Activated CD8-positive, alpha-beta T cell treated with anti-CD3 and anti-CD28 coated beads, Interleukin-2, amount 10 ng/mL, durations not matched to agents 7 days and 5 days (primary cell): ENCODE measurements around the gene CLASP1. TPM values are rescaled to one million over a fixed set of nuclear protein-coding genes. Genes with fewer than 3 reads are reported as not detected.
"Not testable (repeated sequence)": the region's sequence is repeated elsewhere in the genome, so short reads cannot be mapped to it uniquely, and the experiment has no call there.

Source experiments
- ATAC-seq: fragments of 150-1000 bp; cut with Tn5 transposase; one replicate; pipeline ENCODE4 v1.10.0; 2021; ENCODE audit warnings: moderate library complexity
- CTCF ChIA-PET: fragments of 350-600 bp; sonication (Branson Sonifier 250); formaldehyde crosslinking; loops from one replicate; lab custom pipeline; 2021; ENCODE audit warnings: antibody characterized with exemption; lab: Charles Lee
- POLR2A ChIA-PET: fragments of 350-600 bp; sonication (Branson Sonifier 250); formaldehyde crosslinking; loops from one replicate; lab custom pipeline; 2021; ENCODE audit warnings: antibody characterized with exemption; lab: Charles Lee
- DNase-seq: peaks from one replicate; pipeline ENCODE4 v3.0.0-alpha.2; 2020
- H3K27ac Mint-ChIP-seq: one replicate; pipeline ENCODE4 v1.8.0; 2021; ENCODE audit warnings: mild to moderate bottlenecking, mixed read lengths
- H3K27me3 Mint-ChIP-seq: one replicate; pipeline ENCODE4 v1.8.0; 2021; ENCODE audit warnings: low read depth, mixed read lengths
- H3K36me3 Mint-ChIP-seq: one replicate; pipeline ENCODE4 v1.8.0; 2021; ENCODE audit warnings: low read depth, mixed read lengths
- H3K4me1 Mint-ChIP-seq: one replicate; pipeline ENCODE4 v1.8.0; 2021; ENCODE audit warnings: low read depth, mixed read lengths
- H3K4me3 Mint-ChIP-seq: one replicate; pipeline ENCODE4 v1.8.0; 2021; ENCODE audit warnings: mild to moderate bottlenecking, mixed read lengths
- H3K9me3 Mint-ChIP-seq: one replicate; pipeline ENCODE4 v1.8.0; 2022; ENCODE audit warnings: mixed read lengths; ENCODE audit not compliant: insufficient read depth
- total RNA-seq, 2 experiments: library from RNA; stranded (reverse); gene quantifications; one replicate each; pipeline ENCODE4 v1.2.3, GENCODE V29; 2021

CLASP1 gene
- total RNA-seq, 2 experiments from 2014 or later: 62.3 to 65.2 TPM

GRCh38 chr2:121552477-121553180, 96.6 kb downstream of the CLASP1 start:
- DNase-seq, ATAC-seq, POLR2A ChIA-PET, H3K4me3 Mint-ChIP-seq, H3K27ac Mint-ChIP-seq, H3K27me3 Mint-ChIP-seq: not testable (repeated sequence)
- H3K36me3 Mint-ChIP-seq: peaks cover 37% of the 10 kb centered on the region
- CTCF ChIA-PET: interaction anchor here (1.2 to 1.4 kb wide), 2 partner anchors 11 to 12 kb away, joined by 3 to 4 read pairs; no protein-coding TSS in a partner anchor
- H3K4me1 Mint-ChIP-seq: peaks cover 19% of the 10 kb centered on the region
- peaks cover 16% of the 10 kb centered on the region for H3K9me3 Mint-ChIP-seq

GRCh38 chr2:121550669-121551068, 98.6 kb downstream of the CLASP1 start:
- DNase-seq (no peak), ATAC-seq (no peak)
- H3K9me3 Mint-ChIP-seq: peaks cover 16% of the 10 kb centered on the region
- no peak overlapping the region for H3K4me3 Mint-ChIP-seq
- H3K4me1 Mint-ChIP-seq: peaks cover 20% of the 10 kb centered on the region
- ChIA-PET POLR2A (interaction anchor here (1.5 kb wide), 1 partner anchor 20 kb away, joined by 6 read pairs; the partner anchor contains the start of gene RNU4ATAC), CTCF (interaction anchor here (1.6 kb wide), 1 partner anchor 21 kb away, joined by 3 read pairs; no protein-coding TSS in a partner anchor)
- peaks cover 41% of the 10 kb centered on the region for H3K36me3 Mint-ChIP-seq
- no peaks in the 10 kb centered on the region for H3K27me3 Mint-ChIP-seq
- H3K27ac Mint-ChIP-seq: no peak overlapping the region

GRCh38 chr2:121547646-121548045, 101.6 kb downstream of the CLASP1 start:
- peaks cover 13% of the 10 kb centered on the region for H3K9me3 Mint-ChIP-seq
- ATAC-seq (no peak), DNase-seq (no peak)
- H3K27me3 Mint-ChIP-seq: no peaks in the 10 kb centered on the region
- peaks cover 34% of the 10 kb centered on the region for H3K36me3 Mint-ChIP-seq
- ChIA-PET POLR2A (no interaction called here), CTCF (interaction anchor here (1.2 to 2.1 kb wide), 2 partner anchors 17 to 49 kb away, joined by 3 to 5 read pairs; partner anchors contain the start of gene RNU4ATAC)
- no peak overlapping the region for H3K4me3 Mint-ChIP-seq
- H3K4me1 Mint-ChIP-seq: peaks cover 23% of the 10 kb centered on the region
- no peak overlapping the region for H3K27ac Mint-ChIP-seq

- no peak for DNase-seq
- no peak for ATAC-seq
- Mint-ChIP-seq H3K4me3 (no peak overlapping the region), H3K27ac (no peak overlapping the region), H3K27me3 (no peaks in the 10 kb centered on the region), H3K9me3 (peaks cover 10% of the 10 kb centered on the region), H3K36me3 (peaks cover 23% of the 10 kb centered on the region), H3K4me1 (peaks cover 12% of the 10 kb centered on the region)
- CTCF ChIA-PET: interaction anchor here (1.1 to 1.4 kb wide), 3 partner anchors 15 to 17 kb away, joined by 3 to 4 read pairs (median 3); partner anchors contain the start of gene RNU4ATAC
- POLR2A ChIA-PET: interaction anchor here (3.4 kb wide), 1 partner anchor 15 kb away, joined by 20 read pairs; the partner anchor contains the start of gene RNU4ATAC
Observed at GRCh38 chr2:121545913-121546312, 103.3 kb downstream of the CLASP1 start.

GRCh38 chr2:121545257-121545656, 104.0 kb downstream of the CLASP1 start:
- H3K4me3 Mint-ChIP-seq: no peak overlapping the region
- peaks cover 7% of the 10 kb centered on the region for H3K4me1 Mint-ChIP-seq
- DNase-seq: no peak
- POLR2A ChIA-PET: interaction anchor here (3.4 kb wide), 1 partner anchor 14 kb away, joined by 20 read pairs; the partner anchor contains the start of gene RNU4ATAC
- no peak overlapping the region for H3K27ac Mint-ChIP-seq
- H3K36me3 Mint-ChIP-seq: peaks cover 19% of the 10 kb centered on the region
- peaks cover 9% of the 10 kb centered on the region for H3K9me3 Mint-ChIP-seq
- CTCF ChIA-PET: interaction anchor here (1.1 to 1.4 kb wide), 3 partner anchors 14 to 18 kb away, joined by 3 to 4 read pairs (median 3); partner anchors contain the start of gene RNU4ATAC
- H3K27me3 Mint-ChIP-seq: no peaks in the 10 kb centered on the region
- no peak for ATAC-seq

- Mint-ChIP-seq H3K36me3 (peaks cover 1% of the 10 kb centered on the region), H3K27me3 (no peaks in the 10 kb centered on the region), H3K4me3 (no peak overlapping the region), H3K9me3 (no peaks in the 10 kb centered on the region), H3K4me1 (peaks cover 27% of the 10 kb centered on the region), H3K27ac (no peak overlapping the region)
- ATAC-seq (no peak), DNase-seq (no peak)
- POLR2A ChIA-PET: interaction anchor here (3.2 kb wide), 1 partner anchor 11 kb away, joined by 19 read pairs; the partner anchor contains the start of gene RNU4ATAC
- CTCF ChIA-PET: no interaction called here
Observed at GRCh38 chr2:121541495-121541894, 107.8 kb downstream of the CLASP1 start.

- POLR2A ChIA-PET: interaction anchor here (3.2 kb wide), 1 partner anchor 9 kb away, joined by 19 read pairs; the partner anchor contains the start of gene RNU4ATAC
- H3K4me3 Mint-ChIP-seq: peak overlapping the region; percentile 29
- peaks cover 2% of the 10 kb centered on the region for H3K36me3 Mint-ChIP-seq
- H3K27ac Mint-ChIP-seq: peak overlapping the region; percentile 3
- no peaks in the 10 kb centered on the region for H3K9me3 Mint-ChIP-seq
- no peaks in the 10 kb centered on the region for H3K27me3 Mint-ChIP-seq
- DNase-seq (no peak), ATAC-seq (no peak)
- H3K4me1 Mint-ChIP-seq: peaks cover 24% of the 10 kb centered on the region
- CTCF ChIA-PET: interaction anchor here (1.1 kb wide), 1 partner anchor 13 kb away, joined by 4 read pairs; no protein-coding TSS in a partner anchor
Observed at GRCh38 chr2:121539750-121540469, 109.4 kb downstream of the CLASP1 start.

- POLR2A ChIA-PET: no interaction called here
- no peak overlapping the region for H3K27ac Mint-ChIP-seq
Observed at GRCh38 chr2:121536850-121537557, 112.3 kb downstream of the CLASP1 start.

GRCh38 chr2:121536347-121536746, 112.9 kb downstream of the CLASP1 start:
- ATAC-seq: no peak
- H3K36me3 Mint-ChIP-seq: peaks cover 2% of the 10 kb centered on the region
- POLR2A ChIA-PET: no interaction called here
- CTCF ChIA-PET: no interaction called here
- H3K4me1 Mint-ChIP-seq: peaks cover 44% of the 10 kb centered on the region
- no peak overlapping the region for H3K27ac Mint-ChIP-seq
- no peak overlapping the region for H3K4me3 Mint-ChIP-seq
- H3K27me3 Mint-ChIP-seq: no peaks in the 10 kb centered on the region
- no peak for DNase-seq
- no peaks in the 10 kb centered on the region for H3K9me3 Mint-ChIP-seq

More at GRCh38 chr2:121536850-121537557, 112.3 kb downstream of the CLASP1 start:
- no peak for ATAC-seq
- CTCF ChIA-PET: no interaction called here
- H3K9me3 Mint-ChIP-seq: no peaks in the 10 kb centered on the region
- peaks cover 37% of the 10 kb centered on the region for H3K4me1 Mint-ChIP-seq
- no peak overlapping the region for H3K4me3 Mint-ChIP-seq
- no peak for DNase-seq
- peaks cover 2% of the 10 kb centered on the region for H3K36me3 Mint-ChIP-seq
- no peaks in the 10 kb centered on the region for H3K27me3 Mint-ChIP-seq

GRCh38 chr2:121534007-121534406, 115.3 kb downstream of the CLASP1 start:
- POLR2A ChIA-PET: no interaction called here
- CTCF ChIA-PET: no interaction called here
- peaks cover 45% of the 10 kb centered on the region for H3K4me1 Mint-ChIP-seq
- DNase-seq (no peak), ATAC-seq (no peak)
- H3K36me3 Mint-ChIP-seq: peaks cover 4% of the 10 kb centered on the region
- no peaks in the 10 kb centered on the region for H3K27me3 Mint-ChIP-seq
- no peaks in the 10 kb centered on the region for H3K9me3 Mint-ChIP-seq
- no peak overlapping the region for H3K4me3 Mint-ChIP-seq
- no peak overlapping the region for H3K27ac Mint-ChIP-seq

GRCh38 chr2:121532894-121533293, 116.4 kb downstream of the CLASP1 start:
- Mint-ChIP-seq H3K9me3 (no peaks in the 10 kb centered on the region), H3K4me3 (no peak overlapping the region), H3K36me3 (peaks cover 10% of the 10 kb centered on the region), H3K4me1 (peaks cover 55% of the 10 kb centered on the region), H3K27me3 (no peaks in the 10 kb centered on the region), H3K27ac (no peak overlapping the region)
- no peak for DNase-seq
- ATAC-seq: no peak
- ChIA-PET POLR2A (interaction anchor here (3.1 to 5.0 kb wide), 3 partner anchors 63 to 167 kb away, joined by 15 to 176 read pairs (median 91); partner anchors contain the start of gene CLASP1), CTCF (interaction anchor here (1.0 to 5.4 kb wide), 3 partner anchors 63 to 187 kb away, joined by 4 to 32 read pairs (median 4); no protein-coding TSS in a partner anchor)
